HG03575 (cell line): ENCODE data around the gene ARMC12.

Source experiments
- ATAC-seq: cut with Tn5 transposase; IDR thresholded peaks from one replicate; pipeline ENCODE4 v1.9.1; 2021; ENCODE audit not compliant: unreplicated experiment, insufficient number of reproducible peaks, low FRiP score; ENCODE audit errors: extremely low read depth

Gene ARMC12

GRCh38 chr6:35757456-35758123 is 20.8 kb downstream of the ARMC12 start:
- ATAC-seq: no peak

GRCh38 chr6:35759426-35759825 is 22.6 kb downstream of the ARMC12 start:
- ATAC-seq: no peak

- ATAC-seq: no peak
These were observed 28.9 kb downstream of the ARMC12 start for GRCh38 chr6:35765739-35766138.

- no peak for ATAC-seq
These were observed 32.4 kb downstream of the ARMC12 start for GRCh38 chr6:35769211-35769610.

- no peak for ATAC-seq
These were observed 34.5 kb downstream of the ARMC12 start for GRCh38 chr6:35771343-35771627.

GRCh38 chr6:35774116-35774794 is 37.4 kb downstream of the ARMC12 start:
- no peak for ATAC-seq

- no peak for ATAC-seq
These were observed 38.2 kb downstream of the ARMC12 start for GRCh38 chr6:35775031-35775430.

- no peak for ATAC-seq
These were observed 39.8 kb downstream of the ARMC12 start, which contains the start of gene CLPSL2 for GRCh38 chr6:35776364-35777215. CLPSL2 (plus strand) TSS chr6:35776598; CDS start chr6:35776619, 21 bp downstream.

- ATAC-seq: no peak
These were observed 40.7 kb downstream of the ARMC12 start for GRCh38 chr6:35777356-35778102.

- no peak for ATAC-seq
These were observed 41.6 kb downstream of the ARMC12 start for GRCh38 chr6:35778437-35778836.

- no peak for ATAC-seq
These were observed 43.9 kb downstream of the ARMC12 start, which contains the start of gene CLPSL1 for GRCh38 chr6:35780719-35781118. CLPSL1 (plus strand) TSS chr6:35781019; CDS start chr6:35781111, 92 bp downstream.

GRCh38 chr6:35781290-35781689 is 44.5 kb downstream of the ARMC12 start:
- no peak for ATAC-seq

- no peak for ATAC-seq
These were observed 45.6 kb downstream of the ARMC12 start for GRCh38 chr6:35782424-35782823.

GRCh38 chr6:35784200-35784599 is 47.4 kb downstream of the ARMC12 start:
- no peak for ATAC-seq

GRCh38 chr6:35786272-35786671 is 49.4 kb downstream of the ARMC12 start:
- ATAC-seq: no peak

GRCh38 chr6:35786810-35787209 is 50.0 kb downstream of the ARMC12 start:
- no peak for ATAC-seq

- no peak for ATAC-seq
These were observed 50.7 kb downstream of the ARMC12 start for GRCh38 chr6:35787266-35788218.

GRCh38 chr6:35788423-35788982 is 51.7 kb downstream of the ARMC12 start:
- no peak for ATAC-seq
